ENCODE measurements around the gene BSPRY.
"Not testable (repeated sequence)": the region's sequence is repeated elsewhere in the genome, so short reads cannot be mapped to it uniquely, and the experiment has no call there.

Gene BSPRY

DNA sequence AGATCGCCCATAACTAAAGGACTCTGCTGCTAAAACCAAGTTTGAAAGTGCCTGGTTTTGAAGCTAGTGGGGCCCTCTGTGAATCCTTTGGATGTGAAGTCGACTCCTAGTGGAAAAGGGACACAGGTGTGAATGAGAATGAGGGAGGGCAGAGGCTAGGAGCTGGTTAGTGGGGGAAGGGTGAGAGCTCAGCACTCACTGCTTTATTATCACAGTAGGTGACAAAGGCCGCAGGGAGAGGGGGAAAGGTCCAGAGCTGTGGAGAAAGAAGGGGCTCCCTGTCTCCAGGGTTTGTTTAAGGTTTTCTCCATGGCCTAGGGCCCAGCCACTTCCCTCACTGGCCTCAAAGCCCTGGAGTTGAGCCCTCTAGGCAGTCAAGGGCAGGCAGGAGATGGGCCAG lies 23.9 kb downstream of the BSPRY start:
- no peak for DNase-seq (ENCODE audit: low spot score)
- TF ChIP-seq, protein P1, sequence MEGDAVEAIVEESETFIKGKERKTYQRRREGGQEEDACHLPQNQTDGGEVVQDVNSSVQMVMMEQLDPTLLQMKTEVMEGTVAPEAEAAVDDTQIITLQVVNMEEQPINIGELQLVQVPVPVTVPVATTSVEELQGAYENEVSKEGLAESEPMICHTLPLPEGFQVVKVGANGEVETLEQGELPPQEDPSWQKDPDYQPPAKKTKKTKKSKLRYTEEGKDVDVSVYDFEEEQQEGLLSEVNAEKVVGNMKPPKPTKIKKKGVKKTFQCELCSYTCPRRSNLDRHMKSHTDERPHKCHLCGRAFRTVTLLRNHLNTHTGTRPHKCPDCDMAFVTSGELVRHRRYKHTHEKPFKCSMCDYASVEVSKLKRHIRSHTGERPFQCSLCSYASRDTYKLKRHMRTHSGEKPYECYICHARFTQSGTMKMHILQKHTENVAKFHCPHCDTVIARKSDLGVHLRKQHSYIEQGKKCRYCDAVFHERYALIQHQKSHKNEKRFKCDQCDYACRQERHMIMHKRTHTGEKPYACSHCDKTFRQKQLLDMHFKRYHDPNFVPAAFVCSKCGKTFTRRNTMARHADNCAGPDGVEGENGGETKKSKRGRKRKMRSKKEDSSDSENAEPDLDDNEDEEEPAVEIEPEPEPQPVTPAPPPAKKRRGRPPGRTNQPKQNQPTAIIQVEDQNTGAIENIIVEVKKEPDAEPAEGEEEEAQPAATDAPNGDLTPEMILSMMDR (IDR thresholded peaks at IDR 0.05; ENCODE audit: extremely low read depth, insufficient read depth, missing control alignments), result no peak
- in situ Hi-C loops (cut with MboI; ENCODE audit: low pct_unique_long_range_greater_than_20kb, low sequenced_read_pairs, unreplicated experiment), result no loop called here

GRCh38 chr9:113373676-113374392 lies 24.5 kb downstream of the BSPRY start:
- in situ Hi-C loops (cut with MboI; ENCODE audit: low pct_unique_long_range_greater_than_20kb, low sequenced_read_pairs, unreplicated experiment), result no loop called here
- DNase-seq (ENCODE audit: low spot score), result no peak
- TF ChIP-seq, protein P1 (IDR thresholded peaks at IDR 0.05; ENCODE audit: extremely low read depth, insufficient read depth, missing control alignments), result no peak

DNA sequence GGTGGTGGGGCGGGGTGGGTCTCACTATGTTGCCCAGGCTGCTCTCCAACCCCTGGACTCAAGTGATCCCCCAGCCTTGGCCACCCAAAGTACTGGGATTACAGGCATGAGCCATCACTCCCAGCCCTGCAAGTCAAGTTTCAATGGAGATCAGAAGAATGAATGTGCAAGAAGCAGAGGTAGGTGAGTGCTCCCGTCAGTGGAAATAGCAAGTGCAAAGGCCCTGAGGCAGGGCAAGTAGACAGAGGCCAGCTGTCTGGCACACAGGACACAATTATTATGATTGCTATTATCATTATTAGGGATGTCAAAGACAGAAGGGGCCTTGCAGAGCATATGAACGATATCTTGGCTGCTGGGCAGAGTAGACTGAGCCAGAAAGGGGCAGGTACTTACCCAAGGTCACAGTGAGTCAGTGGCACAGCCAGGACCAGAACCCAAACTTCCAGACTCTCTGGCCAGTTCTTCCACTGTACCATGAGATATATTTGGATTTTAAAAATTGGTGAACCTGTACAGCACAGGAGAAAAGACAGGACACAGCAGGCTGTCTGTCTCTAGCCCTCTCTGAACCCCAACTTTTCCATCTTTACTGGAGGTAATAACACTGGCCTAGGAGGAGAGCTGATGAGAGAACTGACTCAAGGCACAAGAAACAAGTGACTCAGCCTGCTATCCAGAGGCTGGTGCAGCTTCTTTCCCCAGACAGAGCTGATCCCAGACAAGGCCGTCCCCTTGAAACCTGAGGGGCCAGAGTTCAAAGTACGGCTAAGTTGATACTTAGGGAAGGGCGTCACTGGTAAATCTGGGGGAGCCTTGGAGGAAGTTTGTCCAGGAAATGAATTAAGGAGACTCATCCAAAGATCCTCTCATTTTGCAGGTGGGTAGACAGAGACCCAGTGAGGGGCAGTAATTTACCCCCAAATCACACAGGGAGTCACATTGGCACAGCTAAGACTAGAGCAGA lies 26.0 kb downstream of the BSPRY start:
- in situ Hi-C loops (cut with MboI; ENCODE audit: low pct_unique_long_range_greater_than_20kb, low sequenced_read_pairs, unreplicated experiment), result no loop called here
- DNase-seq (ENCODE audit: low spot score), result no peak
- TF ChIP-seq, protein P1 (IDR thresholded peaks at IDR 0.05; ENCODE audit: extremely low read depth, insufficient read depth, missing control alignments), result no peak

GRCh38 chr9:113376634-113377567 lies 27.6 kb downstream of the BSPRY start, which contains the start of gene HDHD3:
TSS of gene HDHD3 (minus strand) at chr9:113376986. CDS start at chr9:113374354, 2,632 bp downstream.
- in situ Hi-C loops (cut with MboI; ENCODE audit: low pct_unique_long_range_greater_than_20kb, low sequenced_read_pairs, unreplicated experiment), result no loop called here
- TF ChIP-seq, protein P1 (IDR thresholded peaks at IDR 0.05; ENCODE audit: extremely low read depth, insufficient read depth, missing control alignments), result no peak

GRCh38 chr9:113379094-113379828 lies 29.9 kb downstream of the BSPRY start:
- in situ Hi-C loops (cut with MboI; ENCODE audit: low pct_unique_long_range_greater_than_20kb, low sequenced_read_pairs, unreplicated experiment); DNase-seq (ENCODE audit: low spot score): not testable (repeated sequence)

More at GRCh38 chr9:113376634-113377567, 27.6 kb downstream of the BSPRY start, which contains the start of gene HDHD3:
- peak; percentile 92 for DNase-seq (ENCODE audit: low spot score)

DNA sequence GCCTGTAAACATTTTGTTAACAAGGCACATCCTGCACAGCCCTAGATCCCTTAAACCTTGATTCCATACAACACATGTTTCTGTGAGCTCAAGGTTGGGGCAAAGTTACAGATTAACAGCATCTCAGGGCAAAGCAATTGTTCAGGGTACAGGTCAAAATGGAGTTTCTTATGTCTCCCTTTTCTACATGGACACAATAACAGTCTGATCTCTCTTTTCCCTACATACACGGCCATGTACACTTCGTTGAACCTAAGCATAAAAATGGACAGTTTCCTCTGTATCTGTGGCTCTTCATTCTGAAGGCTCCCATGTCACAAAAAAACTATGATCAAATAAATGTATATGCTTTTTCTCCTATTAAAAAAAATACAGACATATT lies 30.5 kb downstream of the BSPRY start:
- DNase-seq (ENCODE audit: low spot score); in situ Hi-C loops (cut with MboI; ENCODE audit: low pct_unique_long_range_greater_than_20kb, low sequenced_read_pairs, unreplicated experiment): not testable (repeated sequence)

Data from GM13977 (cell line).